HG02798 (cell line): ENCODE data around the gene TTBK2.

Source experiments
- ATAC-seq: cut with Tn5 transposase; IDR thresholded peaks from one replicate; pipeline ENCODE4 v1.9.1; 2021; ENCODE audit warnings: mild to moderate bottlenecking; ENCODE audit not compliant: unreplicated experiment, poor library complexity

Gene TTBK2

DNA sequence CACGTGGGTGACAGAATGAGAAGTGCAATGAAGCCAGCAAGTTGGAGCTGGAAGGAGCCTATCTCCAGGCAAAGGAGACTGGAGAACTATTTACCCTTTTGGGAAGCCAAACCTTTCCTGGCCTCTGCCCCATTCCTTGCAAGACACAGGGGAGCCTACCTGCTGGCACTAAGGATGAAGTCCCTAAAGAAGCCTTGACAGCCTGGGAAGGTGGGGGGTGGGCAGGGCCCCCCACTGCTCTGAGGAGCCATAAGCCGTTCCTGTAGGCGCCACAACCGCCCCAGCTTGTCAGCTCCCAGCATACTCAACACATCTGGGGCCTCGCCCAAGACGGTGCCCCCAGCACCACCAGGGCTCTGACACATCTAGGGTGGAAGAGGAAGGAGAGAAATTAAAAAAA is 189.1 kb downstream of the TTBK2 start:
- ATAC-seq = no peak

DNA sequence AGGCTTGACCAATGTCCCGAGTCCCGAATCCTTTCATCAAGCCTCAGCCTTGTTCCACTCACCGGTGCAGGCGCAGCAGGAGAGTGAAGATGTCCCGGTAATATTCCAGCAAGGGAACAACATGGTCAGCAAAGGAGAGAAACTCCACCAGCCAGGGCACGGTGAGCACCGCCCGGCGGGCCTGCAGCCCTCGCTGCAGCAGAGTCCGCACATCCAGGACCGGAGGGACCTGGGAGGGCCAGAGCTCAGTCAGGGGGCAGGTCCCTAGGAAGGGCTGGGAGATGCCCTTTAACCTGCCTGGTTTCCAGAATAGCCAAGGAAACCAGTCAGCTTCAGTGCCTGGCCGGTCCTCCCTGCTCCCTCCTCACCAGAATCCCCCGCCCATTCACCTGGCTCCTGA is 190.0 kb downstream of the TTBK2 start:
- no peak for ATAC-seq

DNA sequence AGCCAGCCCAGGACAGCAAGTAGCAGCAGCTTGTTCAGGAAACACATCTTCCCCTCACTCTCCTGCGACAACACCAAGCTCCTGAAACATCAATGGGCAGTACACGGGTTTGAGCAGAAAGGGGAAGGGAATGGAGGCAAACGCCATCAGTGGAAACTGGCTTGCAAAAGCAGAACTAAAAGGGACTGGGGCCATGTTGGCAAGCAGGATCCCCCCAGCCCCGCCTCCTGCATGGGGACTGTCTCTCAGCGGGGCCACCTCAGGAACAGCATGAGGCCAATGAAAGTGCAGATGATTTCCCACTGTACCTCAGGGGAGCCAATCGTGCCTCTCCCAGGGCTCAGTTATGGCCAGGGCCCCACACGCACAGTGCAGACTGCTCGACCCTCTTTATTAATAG is 190.4 kb downstream of the TTBK2 start:
- ATAC-seq = no peak

DNA sequence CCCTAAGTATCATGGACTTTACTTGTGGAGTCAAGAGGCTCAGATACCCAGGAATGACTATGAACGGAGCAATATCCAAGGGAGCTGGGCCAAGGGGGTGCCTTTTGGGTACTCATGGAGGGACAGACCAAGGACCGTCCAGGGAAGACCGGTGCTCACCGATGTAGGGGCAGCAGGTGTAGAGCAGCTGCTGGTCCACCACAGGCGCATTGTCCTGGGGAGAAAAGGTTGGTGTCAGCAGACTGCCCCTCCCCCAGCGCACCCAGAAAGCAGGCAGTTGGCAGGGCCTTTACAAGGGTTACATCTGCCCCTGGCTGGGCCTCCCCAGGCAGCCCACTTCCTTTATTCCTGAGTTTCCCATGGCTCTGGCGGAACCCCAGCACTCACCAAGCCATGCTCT is 191.2 kb downstream of the TTBK2 start:
- ATAC-seq = no peak

DNA sequence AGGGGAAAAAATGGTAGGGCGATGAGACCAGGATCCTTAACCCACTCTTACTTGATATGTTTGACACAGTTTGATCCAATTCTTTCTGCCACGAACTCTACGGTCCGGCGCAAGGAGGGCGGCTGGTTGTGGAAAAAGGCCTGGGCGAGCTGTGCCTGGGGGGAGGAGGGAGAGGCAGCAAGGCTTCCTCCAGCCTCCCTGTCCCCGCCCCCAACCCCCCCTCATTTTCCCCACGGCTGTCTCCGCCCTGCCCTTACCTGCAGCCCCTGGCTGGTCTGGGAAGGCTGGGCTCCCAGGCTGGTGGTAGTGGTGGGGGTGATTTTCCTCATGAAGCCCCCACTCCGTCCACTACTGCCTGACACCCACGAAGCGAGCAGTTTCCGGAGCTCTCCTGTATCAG is 191.6 kb downstream of the TTBK2 start:
- no peak for ATAC-seq

DNA sequence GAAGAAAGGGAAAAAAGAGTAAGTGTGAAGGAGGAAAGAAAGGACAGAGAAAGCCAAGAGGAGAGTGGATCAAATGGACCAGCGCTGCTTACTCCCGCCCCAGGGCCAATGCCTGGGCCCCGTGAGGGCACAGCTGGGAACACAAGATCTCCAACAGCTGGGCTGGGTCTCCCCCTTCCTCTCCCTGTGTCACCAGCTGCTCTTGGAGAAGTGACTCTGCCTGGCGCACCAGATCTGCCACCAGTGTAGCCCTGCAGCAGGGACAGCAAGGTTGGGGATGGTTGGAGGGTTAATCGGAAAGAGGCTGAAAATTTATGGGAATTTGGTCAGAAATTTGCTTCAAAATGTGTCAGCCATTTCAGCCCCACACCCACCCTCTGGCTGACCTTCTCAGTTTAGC is 192.0 kb downstream of the TTBK2 start:
- no peak for ATAC-seq

DNA sequence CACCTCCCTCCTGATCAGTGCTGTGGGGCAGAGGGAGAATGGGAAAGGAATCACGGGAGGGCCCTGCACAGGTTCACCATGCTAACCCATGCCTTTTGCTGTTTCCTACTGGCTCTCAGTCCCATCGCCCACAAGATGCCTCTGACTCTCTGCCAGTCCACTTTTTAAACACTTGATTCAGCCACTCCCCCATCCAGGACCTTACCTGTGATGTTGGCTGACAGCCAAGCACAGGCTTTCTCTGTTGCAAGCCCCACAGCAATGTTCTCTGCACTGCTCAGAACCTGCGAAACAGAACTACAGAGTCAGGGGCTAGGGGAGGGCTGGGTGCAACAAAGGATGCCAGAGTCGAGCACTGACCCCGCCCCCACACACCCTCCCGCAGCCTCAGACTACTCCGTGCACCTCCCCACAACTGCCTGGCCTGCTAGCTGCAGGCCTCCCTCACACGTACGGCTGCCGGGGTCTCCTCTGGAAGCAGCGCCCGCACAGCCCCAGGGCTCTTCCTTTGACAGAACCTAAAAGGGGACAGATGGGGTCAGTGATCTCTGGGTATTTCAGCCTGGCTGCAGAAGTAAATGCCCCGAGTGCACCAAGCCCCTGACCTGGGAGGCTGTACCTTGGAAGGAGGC is 192.7 kb downstream of the TTBK2 start:
- ATAC-seq = no peak

DNA sequence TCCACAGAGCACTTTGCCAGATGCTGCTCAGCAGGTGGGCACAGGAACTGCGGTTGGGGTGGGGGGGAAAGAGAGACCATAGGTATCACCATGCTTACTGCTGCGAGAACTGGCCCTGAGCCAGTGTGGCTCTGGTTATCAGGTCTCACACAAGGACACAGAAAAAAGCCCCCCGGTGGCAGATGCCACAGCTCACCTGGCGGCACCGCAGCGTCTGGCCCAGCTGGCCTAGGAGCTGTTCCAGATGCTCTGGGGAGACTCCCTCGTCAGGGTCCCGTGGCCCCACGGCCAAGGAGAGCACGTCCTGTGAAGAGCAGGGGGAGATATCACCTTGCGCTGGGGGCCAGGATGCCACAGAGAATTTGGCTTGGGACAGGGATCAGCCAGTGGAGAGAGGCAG is 194.5 kb downstream of the TTBK2 start:
- no peak for ATAC-seq

DNA sequence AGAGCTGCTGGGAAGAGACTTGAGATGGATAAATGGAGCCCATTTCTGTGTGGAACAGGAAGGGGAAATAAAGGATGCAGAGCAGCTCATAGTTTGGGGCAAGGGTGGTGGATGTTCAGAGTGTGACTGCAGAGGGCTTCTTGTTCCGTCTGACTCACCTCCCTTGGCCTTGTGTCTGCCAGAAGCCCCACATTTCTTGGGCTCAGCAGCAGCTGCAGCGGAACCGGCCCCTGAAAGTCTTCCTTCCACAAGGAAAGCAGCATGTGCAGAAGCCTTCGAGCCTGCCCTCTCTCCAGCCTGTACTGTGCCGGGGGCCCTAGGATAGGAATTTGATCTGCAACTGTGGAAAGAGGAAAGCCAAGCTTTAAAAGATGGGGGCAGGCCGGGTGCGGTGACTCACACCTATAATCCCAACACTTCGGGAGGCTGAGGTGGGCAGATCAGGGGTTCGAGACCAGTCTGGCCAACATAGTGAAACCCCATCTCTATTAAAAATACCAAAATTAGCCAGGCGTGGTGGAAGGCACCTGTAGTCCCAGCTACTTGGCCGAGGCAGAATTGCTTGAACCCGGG is 195.2 kb downstream of the TTBK2 start:
- no peak for ATAC-seq

DNA sequence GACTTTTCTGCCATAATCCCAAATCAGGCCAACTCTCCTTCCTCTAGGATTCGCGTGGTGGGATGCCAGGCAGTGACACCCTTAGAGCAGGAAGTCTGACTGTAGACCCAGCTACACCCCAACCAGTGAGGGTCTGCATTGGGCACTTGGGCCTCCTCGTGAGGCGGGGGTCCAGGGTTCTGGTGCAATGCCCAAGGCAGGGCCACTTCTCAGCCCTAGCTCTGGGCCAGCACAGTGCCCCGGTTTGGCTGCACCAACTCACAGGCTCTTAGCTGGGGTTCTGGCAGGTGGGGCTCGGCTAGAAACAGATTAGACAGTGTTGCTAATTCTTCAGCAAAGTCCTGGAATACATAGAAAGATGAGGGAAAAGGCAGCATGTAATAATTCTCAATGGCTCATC is 196.3 kb downstream of the TTBK2 start:
- ATAC-seq = no peak

DNA sequence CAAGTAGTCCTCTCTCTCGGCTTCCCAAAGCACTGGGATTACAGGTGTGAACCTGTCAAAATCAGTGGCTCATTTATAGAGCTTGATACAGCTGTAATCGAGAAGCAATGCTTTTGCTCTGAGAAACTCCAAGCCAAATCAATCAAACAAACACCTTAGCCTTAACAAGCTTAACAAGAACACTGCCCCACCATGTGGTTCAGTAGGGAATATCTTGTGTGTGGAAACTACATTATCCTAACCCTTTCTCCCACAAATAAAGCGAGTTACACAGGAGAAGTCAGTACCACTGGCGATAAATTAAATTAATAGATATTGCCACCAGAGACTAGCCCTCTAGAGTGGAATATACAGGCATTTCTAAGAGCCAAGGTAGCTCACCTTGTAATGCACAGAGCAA is 197.5 kb downstream of the TTBK2 start:
- ATAC-seq = no peak

DNA sequence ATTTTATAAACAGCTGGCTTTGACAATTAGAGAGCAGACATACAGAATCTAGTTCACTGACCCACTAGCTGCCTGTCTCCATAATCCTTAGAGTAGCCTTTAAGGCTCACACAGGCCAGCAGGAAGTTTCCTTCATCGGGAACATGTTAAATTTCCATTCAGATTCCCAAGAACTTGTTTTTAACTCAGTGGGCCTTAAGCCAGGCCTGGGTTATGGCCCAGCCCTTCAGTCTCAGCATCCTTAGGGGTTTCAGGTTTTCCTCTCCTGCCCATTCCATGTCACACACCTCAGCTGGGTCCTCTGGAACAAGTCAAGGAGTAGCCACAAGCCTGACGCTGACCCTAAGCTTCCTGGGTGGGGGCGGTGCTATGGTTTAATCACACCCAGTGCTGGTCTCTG is 198.7 kb downstream of the TTBK2 start:
- ATAC-seq = no peak

DNA sequence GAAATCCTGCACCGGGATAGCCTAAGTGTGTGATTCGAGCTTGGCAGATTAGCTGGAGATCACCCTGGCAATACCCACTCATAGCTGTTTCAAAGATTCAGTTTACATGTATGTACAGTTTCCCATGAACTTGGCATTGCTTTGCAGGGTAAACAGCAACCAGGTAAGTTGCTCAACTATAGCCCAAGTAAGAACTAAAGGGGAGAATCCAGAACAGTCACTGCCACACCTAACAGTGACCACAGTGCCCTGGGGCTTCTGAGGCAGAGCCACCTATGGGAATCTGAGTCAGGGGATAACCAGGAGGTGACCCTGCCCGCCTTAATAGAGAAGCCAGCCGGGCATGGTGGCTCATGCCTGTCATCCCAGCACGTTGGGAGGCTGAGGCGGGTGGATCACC is 199.6 kb downstream of the TTBK2 start:
- no peak for ATAC-seq

DNA sequence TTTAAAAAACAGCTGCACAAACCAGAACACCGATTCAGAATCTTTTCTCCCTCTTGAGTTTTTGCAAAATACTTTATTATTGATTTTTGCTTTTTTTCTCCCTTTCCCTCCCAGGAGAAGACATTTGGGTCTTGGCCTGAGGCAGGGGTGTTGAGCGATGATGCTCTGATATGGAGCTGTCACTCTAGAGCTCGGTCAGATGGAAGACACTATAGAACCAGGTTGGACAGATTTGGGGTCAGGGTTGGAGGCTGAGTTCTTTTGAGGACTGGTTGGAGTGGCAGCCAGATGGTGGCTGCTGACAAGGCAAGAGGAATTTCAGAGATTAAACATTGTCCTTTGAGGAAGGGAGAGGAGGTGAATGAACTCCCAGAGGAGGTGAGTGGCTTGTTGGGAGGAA is 200.5 kb downstream of the TTBK2 start:
- ATAC-seq = no peak

DNA sequence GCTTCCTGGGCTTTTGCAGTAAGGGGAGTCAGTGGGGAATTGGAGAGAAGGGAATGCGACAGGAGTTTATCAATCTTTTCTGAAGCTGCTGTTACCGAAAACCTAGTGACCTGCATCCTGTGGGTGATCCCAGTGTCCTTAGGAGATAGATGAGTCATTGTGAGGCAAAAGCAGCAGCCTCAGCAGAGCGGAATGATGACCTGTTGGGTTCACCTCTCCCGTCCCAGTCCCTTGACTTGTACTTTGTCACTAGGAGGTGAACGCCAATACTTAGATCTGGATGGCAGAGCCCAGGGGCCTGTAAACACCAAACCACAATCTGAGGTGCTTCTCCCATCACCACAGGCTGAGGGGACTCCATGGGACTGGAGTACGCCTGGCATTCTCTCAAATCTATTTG is 201.5 kb downstream of the TTBK2 start:
- ATAC-seq = no peak

DNA sequence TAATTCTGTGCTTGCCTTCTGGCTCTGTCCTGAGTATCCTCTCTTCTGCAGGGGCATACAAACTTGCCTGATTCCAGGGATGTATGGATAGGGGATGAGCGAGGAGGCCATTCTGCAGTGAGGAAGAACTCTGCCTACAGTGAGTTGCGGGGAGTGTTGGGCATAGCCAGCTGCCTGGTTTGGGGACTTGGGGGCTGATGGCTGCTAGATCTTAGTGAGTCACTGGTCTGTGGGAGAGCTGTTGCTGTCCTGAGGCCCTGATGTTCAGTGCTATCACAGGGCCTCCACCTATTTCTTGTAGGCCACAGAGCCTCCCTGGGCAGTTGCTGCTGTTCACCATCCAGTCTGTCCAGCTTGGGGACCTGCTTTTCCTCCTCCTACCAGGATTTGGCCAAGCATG is 204.0 kb downstream of the TTBK2 start:
- no peak for ATAC-seq

DNA sequence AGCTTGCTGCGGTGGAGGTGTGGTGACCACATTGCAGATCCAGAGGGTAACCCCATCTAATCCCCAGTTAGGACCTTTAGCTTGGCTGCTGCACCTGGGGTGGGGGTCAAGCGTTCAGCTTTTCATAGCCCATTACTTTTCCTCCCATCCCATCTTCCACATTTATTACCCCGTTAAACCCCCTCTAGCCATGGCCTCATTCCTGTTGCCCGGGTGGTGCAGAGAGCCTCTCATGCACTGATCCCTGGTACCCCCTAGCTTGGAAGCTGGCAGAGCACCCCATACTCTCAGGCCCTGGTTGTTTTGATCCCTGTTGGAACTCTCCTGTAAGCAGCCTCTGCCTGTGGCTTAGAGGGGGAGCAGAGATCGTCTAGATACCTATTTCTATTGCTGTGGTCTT is 204.5 kb downstream of the TTBK2 start:
- no peak for ATAC-seq

DNA sequence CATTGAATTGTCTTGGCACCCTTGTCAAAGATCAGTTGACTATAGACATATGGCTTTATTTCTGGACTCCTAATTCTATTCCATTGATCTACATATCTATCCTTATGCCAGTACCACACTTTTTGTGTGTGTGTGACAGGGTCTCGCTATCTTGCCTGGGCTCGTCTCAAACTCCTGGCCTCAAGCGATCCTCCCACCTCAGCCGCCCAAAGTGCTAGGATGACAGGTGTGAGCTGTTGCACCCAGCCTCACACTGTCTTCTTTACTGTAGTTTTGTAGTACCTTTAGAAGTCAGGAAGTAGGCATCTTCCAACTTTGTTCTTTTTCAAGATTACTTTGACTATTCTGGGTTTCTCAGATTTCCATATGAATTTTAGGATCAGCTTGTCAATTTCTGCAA is 208.0 kb downstream of the TTBK2 start:
- no peak for ATAC-seq

DNA sequence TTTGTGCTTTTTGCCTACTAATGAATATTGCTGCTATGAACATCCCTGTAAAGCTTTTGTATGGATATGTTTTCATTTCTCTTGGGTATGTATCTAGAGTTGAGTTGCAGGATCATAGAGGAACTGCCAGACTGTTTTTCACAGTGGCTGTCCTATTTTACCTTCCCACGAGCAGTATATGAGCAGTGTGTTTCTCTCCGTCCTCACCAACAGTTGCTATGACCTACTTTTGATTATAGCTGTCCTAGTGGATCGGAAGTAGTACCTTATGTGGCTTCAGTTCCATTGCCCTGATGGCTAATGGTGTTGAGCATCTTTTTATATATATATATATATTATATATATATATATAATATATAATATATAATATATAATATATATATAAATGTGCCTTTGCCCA is 208.8 kb downstream of the TTBK2 start:
- ATAC-seq = no peak

DNA sequence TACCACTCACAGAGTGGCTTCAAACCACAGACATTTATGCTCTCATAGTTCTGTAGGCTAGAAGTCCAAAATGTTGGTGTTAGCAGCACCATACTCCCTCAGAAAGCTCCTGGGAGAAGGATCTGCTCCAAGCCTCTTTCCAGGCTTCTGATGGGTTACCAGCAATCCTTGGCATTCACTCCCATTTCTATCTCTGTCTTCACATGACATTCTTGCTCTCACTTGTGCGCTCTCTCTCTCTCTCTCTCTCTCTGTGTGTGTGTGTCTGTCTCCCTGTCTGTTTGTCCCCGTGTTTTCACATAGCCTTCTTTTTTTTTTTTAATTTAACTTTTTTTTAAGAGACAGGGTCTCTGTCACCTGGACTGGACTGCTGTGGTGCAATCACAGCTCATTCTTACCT is 209.9 kb downstream of the TTBK2 start:
- ATAC-seq = no peak

DNA sequence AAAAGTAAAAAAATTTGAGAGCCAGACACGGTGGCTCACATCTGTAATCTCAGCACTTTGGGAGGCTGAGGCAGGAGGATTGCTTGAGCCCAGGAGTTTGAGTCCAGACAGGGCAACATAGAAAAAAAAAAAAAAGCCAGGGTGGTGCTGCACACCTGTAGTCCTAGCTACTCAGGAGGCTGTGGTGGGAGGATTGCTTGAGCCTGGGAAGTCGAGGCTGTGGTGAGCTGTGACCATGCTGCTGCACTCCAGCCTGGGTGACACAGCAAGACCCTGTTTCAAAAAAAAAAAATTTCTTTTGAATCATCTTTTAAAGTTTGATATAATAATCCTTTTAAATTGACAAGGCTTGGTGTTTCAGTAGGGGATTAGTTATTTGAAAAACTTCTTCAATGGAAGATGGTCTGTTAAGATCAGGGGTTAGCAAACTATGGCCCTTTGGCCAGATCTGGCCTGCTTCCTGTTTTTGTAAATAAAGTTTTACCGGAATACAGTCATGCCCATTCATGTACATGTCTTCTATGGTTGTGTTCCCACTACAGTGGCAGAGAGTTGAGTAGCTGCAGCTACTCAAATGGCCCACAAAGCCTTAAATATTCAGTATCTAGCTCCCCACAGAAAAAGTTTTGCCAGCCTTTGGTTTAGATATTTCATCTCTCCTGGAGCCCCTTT is 212.6 kb downstream of the TTBK2 start:
- ATAC-seq = no peak

DNA sequence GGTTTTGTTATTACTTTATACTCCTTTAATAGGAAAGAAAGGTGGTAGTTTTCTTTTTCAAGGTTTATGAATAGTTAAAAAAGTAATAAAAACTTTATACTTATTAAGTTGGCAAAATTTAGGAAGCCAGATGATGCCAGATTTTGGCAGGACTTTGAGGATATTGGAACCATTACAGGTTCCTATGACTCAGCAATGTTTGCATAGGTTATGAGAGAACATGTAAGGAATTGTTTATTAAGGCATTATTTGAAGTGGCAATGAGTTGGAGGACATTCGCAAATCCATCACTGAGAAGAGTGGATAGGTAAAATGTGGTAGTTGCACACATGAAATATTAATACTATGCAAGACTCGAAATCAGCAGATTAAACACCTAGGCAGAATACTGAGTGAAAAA is 213.5 kb downstream of the TTBK2 start:
- no peak for ATAC-seq
